RWPE2 (cell line): Measurements from ENCODE around the gene IRAK2.

Experiments used
- ATAC-seq: fragments of 200-7000 bp; cut with Tn5 transposase; 3 replicates; pipeline ENCODE4 v1.9.1; 2021; ENCODE audit warnings: low read depth
- DNase-seq: peaks from one replicate; pipeline ENCODE4 v3.0.0-alpha.2; 2020; ENCODE audit warnings: low spot score
- H3K27ac ChIP-seq: fragments of 450-650 bp; 2 replicates; pipeline ENCODE4 v1.5.1; 2017; ENCODE audit warnings: mild to moderate bottlenecking; ENCODE audit not compliant: poor library complexity, severe bottlenecking
- H3K27me3 ChIP-seq: fragments of 250-450 bp; sonication (Bioruptor Pico); 2 replicates; pipeline ENCODE4 v1.5.1; 2021; ENCODE audit warnings: mild to moderate bottlenecking, moderate library complexity; ENCODE audit not compliant: insufficient read depth, poor library complexity, severe bottlenecking
- H3K36me3 ChIP-seq: fragments of 250-450 bp; sonication (Bioruptor Pico); 2 replicates; pipeline ENCODE4 v1.5.1; 2020; ENCODE audit warnings: low read depth, mild to moderate bottlenecking, moderate library complexity
- H3K4me1 ChIP-seq: fragments of 250-450 bp; sonication (Bioruptor Pico); 2 replicates; pipeline ENCODE4 v1.5.1; 2021; ENCODE audit warnings: mild to moderate bottlenecking, moderate library complexity; ENCODE audit not compliant: insufficient read depth, poor library complexity, severe bottlenecking
- H3K4me3 ChIP-seq: fragments of 250-450 bp; sonication (Bioruptor Pico); 2 replicates; pipeline ENCODE4 v1.5.1; 2021; ENCODE audit warnings: mild to moderate bottlenecking, moderate library complexity; ENCODE audit not compliant: severe bottlenecking
- H3K9me3 ChIP-seq: fragments of 250-450 bp; sonication (Bioruptor Pico); 2 replicates; pipeline ENCODE4 v1.5.1; 2021; ENCODE audit warnings: mild to moderate bottlenecking, moderate library complexity; ENCODE audit not compliant: severe bottlenecking
- CTCF ChIP-seq: fragments of 450-650 bp; IDR thresholded peaks from one replicate; pipeline ENCODE4 v1.5.1; 2017; ENCODE audit warnings: mild to moderate bottlenecking, moderate library complexity; ENCODE audit not compliant: poor library complexity, severe bottlenecking

IRAK2 gene

GRCh38 chr3:10287936-10288574 lies 123.3 kb downstream of the IRAK2 start:
- Histone ChIP-seq H3K27me3 (no peaks in the 10 kb centered on the region), H3K27ac (no peak overlapping the region), H3K4me3 (no peak overlapping the region), H3K4me1 (no peaks in the 10 kb centered on the region), H3K9me3 (no peaks in the 10 kb centered on the region), H3K36me3 (peaks cover 15% of the 10 kb centered on the region)
- no peak for ATAC-seq
- no peak for TF ChIP-seq CTCF
- DNase-seq, result peak; percentile 31

GRCh38 chr3:10288575-10288960 lies 123.8 kb downstream of the IRAK2 start:
- no peaks in the 10 kb centered on the region for H3K4me1 ChIP-seq
- no peak for TF ChIP-seq CTCF
- H3K4me3 ChIP-seq, result no peak overlapping the region
- ATAC-seq (no peak), DNase-seq (no peak)
- no peak overlapping the region for H3K27ac ChIP-seq
- no peaks in the 10 kb centered on the region for H3K27me3 ChIP-seq
- no peaks in the 10 kb centered on the region for H3K9me3 ChIP-seq
- H3K36me3 ChIP-seq, result peaks cover 10% of the 10 kb centered on the region

GRCh38 chr3:10289077-10289476 lies 124.4 kb downstream of the IRAK2 start:
- Histone ChIP-seq H3K27me3 (no peaks in the 10 kb centered on the region), H3K9me3 (no peaks in the 10 kb centered on the region), H3K36me3 (peaks cover 8% of the 10 kb centered on the region), H3K4me3 (no peak overlapping the region), H3K27ac (no peak overlapping the region), H3K4me1 (no peaks in the 10 kb centered on the region)
- DNase-seq (no peak), ATAC-seq (no peak)
- TF ChIP-seq CTCF, result no peak

- no peak for TF ChIP-seq CTCF
These were observed 125.2 kb downstream of the IRAK2 start for GRCh38 chr3:10289787-10290355.

More at GRCh38 chr3:10289787-10290355, 125.2 kb downstream of the IRAK2 start:
- Histone ChIP-seq H3K4me3 (no peak overlapping the region), H3K9me3 (no peaks in the 10 kb centered on the region), H3K27me3 (no peaks in the 10 kb centered on the region), H3K36me3 (peaks cover 8% of the 10 kb centered on the region), H3K4me1 (no peaks in the 10 kb centered on the region), H3K27ac (no peak overlapping the region)
- no peak for DNase-seq
- no peak for ATAC-seq
